Activated naive CD4-positive, alpha-beta T cell treated with anti-CD3 and anti-CD28 coated beads for 36 hours (primary cell): ENCODE measurements around the gene PROK1. TPM values are rescaled to one million over a fixed set of nuclear protein-coding genes. Genes with fewer than 3 reads are reported as not detected.
"Not testable (repeated sequence)": the region's sequence is repeated elsewhere in the genome, so short reads cannot be mapped to it uniquely, and the experiment has no call there.

Experiments used
- CTCF ChIA-PET: fragments of 350-600 bp; sonication (Branson Sonifier 250); formaldehyde crosslinking; loops from one replicate; lab custom pipeline; 2021; ENCODE audit warnings: antibody characterized with exemption; lab: Charles Lee
- DNase-seq: peaks from one replicate; pipeline ENCODE4 v3.0.0-alpha.2; 2020
- H3K27ac Mint-ChIP-seq: one replicate; pipeline ENCODE4 v1.8.0; 2021; ENCODE audit warnings: mild to moderate bottlenecking, mixed read lengths
- H3K27me3 Mint-ChIP-seq: one replicate; pipeline ENCODE4 v1.8.0; 2021; ENCODE audit warnings: low read depth, mixed read lengths
- H3K36me3 Mint-ChIP-seq: one replicate; pipeline ENCODE4 v1.8.0; 2021; ENCODE audit warnings: low read depth, mixed read lengths
- H3K4me1 Mint-ChIP-seq: one replicate; pipeline ENCODE4 v1.8.0; 2021; ENCODE audit warnings: low read depth, mixed read lengths
- H3K4me3 Mint-ChIP-seq: one replicate; pipeline ENCODE4 v1.8.0; 2021; ENCODE audit warnings: mild to moderate bottlenecking, moderate library complexity, mixed read lengths
- H3K9me3 Mint-ChIP-seq: one replicate; pipeline ENCODE4 v1.8.0; 2021; ENCODE audit warnings: mixed read lengths
- intact Hi-C: fragments of 100-400 bp; cut with micrococcal nuclease; formaldehyde crosslinking; loops from one replicate; pipeline ENCODE4 v1.15.1; 2023
- total RNA-seq, 2 experiments: library from RNA; stranded (reverse); gene quantifications; one replicate each; pipeline ENCODE4 v1.2.3, GENCODE V29; 2021

The PROK1 gene
- total RNA-seq, 2 experiments from 2014 or later, result not detected

DNA sequence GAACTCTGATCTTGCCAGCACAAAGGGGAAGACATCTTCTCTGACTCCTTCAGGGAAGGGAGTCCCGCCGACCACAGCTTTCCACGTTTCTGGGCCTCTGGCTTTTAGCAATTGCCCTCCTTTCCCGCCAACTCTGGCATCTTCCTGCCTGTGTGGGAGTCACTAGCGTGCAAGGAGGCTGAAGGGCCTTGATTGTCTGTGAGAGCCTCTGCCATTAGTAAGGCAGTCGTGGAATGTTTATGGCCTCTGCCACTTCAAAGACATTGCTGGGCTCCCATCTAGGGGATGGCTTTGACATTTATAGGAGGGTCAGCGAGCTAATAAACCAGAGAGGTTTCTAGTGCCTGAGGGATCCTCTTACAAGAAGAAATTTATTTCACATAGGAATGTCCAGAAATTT lies 14.3 kb upstream of the PROK1 start:
- H3K27ac Mint-ChIP-seq, result no peak overlapping the region
- H3K4me3 Mint-ChIP-seq, result no peak overlapping the region
- H3K36me3 Mint-ChIP-seq, result no peaks in the 10 kb centered on the region
- no peaks in the 10 kb centered on the region for H3K4me1 Mint-ChIP-seq
- CTCF ChIA-PET, result interaction anchor here (1.2 to 1.6 kb wide), 3 partner anchors 24 to 240 kb away, joined by 4 read pairs; no protein-coding TSS in a partner anchor
- H3K27me3 Mint-ChIP-seq, result no peaks in the 10 kb centered on the region
- intact Hi-C loops, result no loop called here
- DNase-seq, result no peak
- no peaks in the 10 kb centered on the region for H3K9me3 Mint-ChIP-seq

- H3K4me1 Mint-ChIP-seq, H3K9me3 Mint-ChIP-seq, H3K27me3 Mint-ChIP-seq, H3K4me3 Mint-ChIP-seq, intact Hi-C loops, H3K27ac Mint-ChIP-seq, H3K36me3 Mint-ChIP-seq, DNase-seq: not testable (repeated sequence)
- CTCF ChIA-PET, result interaction anchor here (0.7 to 1.6 kb wide), 5 partner anchors 16 to 241 kb away, joined by 3 to 6 read pairs (median 4); no protein-coding TSS in a partner anchor
These were observed 13.2 kb upstream of the PROK1 start for GRCh38 chr1:110437645-110438299.

DNA sequence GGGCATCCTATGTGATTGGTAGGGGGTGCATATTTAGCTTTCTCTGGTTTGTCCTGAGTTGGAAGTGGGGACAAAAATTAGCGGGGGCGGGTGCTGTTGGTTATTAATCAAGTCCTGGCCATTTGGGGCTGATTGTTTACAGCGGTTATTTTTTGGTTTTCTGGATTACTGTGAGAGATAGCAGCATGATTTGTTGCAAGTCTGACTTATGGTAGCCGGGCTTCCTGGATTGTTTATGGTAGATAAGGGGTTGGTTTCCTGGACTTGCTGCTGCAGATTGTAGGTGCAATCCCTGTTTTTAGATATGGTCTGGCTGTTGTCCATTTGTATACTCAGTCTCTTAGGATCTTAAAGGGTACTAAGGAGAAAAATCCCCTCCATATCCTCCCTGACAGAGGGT lies 12.1 kb upstream of the PROK1 start:
- CTCF ChIA-PET, result interaction anchor here (1.6 kb wide), 1 partner anchor 21 kb away, joined by 6 read pairs; no protein-coding TSS in a partner anchor
- Mint-ChIP-seq H3K4me3 (no peak overlapping the region), H3K27me3 (no peaks in the 10 kb centered on the region), H3K9me3 (no peaks in the 10 kb centered on the region), H3K27ac (no peak overlapping the region), H3K36me3 (no peaks in the 10 kb centered on the region), H3K4me1 (no peaks in the 10 kb centered on the region)
- intact Hi-C loops, result no loop called here
- DNase-seq, result no peak

DNA sequence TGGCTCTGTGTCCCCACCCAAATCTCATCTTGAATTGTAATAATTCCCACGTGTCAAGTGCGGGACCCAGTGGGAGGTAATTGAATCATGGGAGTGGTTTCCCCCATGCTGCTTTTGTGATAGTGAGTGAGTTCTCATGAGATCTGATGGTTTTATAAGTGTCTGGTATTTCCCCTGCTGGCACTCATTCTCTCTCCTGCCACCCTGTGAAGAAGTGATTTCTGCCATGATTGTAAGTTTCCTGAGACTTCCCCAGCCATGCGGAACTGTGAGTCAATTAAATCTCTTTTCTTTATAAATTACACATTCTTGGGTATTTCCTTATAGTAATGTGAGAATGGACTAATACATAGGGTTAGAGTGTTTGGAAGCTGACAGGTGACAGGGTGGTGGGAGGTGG lies 11.1 kb upstream of the PROK1 start:
- H3K27ac Mint-ChIP-seq, intact Hi-C loops, CTCF ChIA-PET, H3K4me1 Mint-ChIP-seq, H3K4me3 Mint-ChIP-seq, H3K36me3 Mint-ChIP-seq, H3K9me3 Mint-ChIP-seq, H3K27me3 Mint-ChIP-seq, DNase-seq: not testable (repeated sequence)

- no peak for DNase-seq
- Mint-ChIP-seq H3K27ac (no peak overlapping the region), H3K9me3 (no peaks in the 10 kb centered on the region), H3K36me3 (no peaks in the 10 kb centered on the region), H3K4me1 (no peaks in the 10 kb centered on the region), H3K27me3 (no peaks in the 10 kb centered on the region), H3K4me3 (no peak overlapping the region)
- CTCF ChIA-PET, result interaction anchor here (0.6 kb wide), 1 partner anchor 66 kb away, joined by 3 read pairs; no protein-coding TSS in a partner anchor
- intact Hi-C loops, result no loop called here
These were observed 10.1 kb upstream of the PROK1 start for GRCh38 chr1:110440877-110441276.

DNA sequence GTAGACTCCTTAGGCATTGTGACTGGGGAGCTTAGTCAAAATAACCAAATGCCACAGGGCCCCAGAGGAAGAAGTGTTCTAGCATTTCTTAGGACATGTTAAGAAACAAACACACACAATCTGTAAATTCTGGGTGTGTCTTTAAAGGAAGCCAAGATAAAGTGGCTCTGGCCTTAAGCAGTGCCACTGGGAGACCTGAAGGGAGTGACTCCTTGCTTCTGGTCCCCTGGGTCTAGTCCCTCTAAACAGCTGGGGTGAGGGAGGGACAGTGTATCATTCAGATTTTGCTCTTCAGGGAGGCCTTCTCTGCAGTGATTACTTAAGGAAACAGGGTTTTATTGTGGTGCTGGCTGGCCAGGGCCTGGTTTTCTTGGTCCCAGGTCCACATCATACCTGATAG lies 9.1 kb upstream of the PROK1 start:
- Mint-ChIP-seq H3K27me3 (no peaks in the 10 kb centered on the region), H3K4me1 (no peaks in the 10 kb centered on the region), H3K4me3 (no peak overlapping the region), H3K9me3 (no peaks in the 10 kb centered on the region), H3K27ac (no peak overlapping the region), H3K36me3 (no peaks in the 10 kb centered on the region)
- CTCF ChIA-PET, result interaction anchor here (1.1 kb wide), 1 partner anchor 54 kb away, joined by 6 read pairs; no protein-coding TSS in a partner anchor
- DNase-seq, result no peak
- intact Hi-C loops, result no loop called here

DNA sequence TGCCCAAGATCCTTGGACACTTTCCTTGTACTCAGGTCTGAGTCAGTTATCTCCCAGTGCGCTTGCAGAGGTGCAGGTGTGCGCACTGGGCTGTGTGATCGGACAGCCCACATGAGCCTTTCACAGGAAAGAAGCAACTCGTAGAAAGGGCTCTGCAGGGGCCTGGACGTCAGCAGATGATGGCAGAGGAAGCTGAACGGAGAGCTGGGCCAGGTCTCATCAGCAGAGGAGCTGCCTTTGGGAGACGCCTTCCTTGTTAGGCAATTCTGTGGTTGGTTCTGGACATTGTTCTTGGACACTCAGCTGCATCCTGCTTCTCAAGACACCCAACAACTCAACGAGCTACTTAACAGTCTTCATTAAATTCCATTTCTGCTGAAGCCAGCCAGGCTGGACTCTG lies 7.5 kb upstream of the PROK1 start:
- CTCF ChIA-PET, result interaction anchor here (1.4 to 1.8 kb wide), 2 partner anchors 17 to 31 kb away, joined by 4 to 5 read pairs; no protein-coding TSS in a partner anchor
- Mint-ChIP-seq H3K9me3 (no peaks in the 10 kb centered on the region), H3K27me3 (no peaks in the 10 kb centered on the region), H3K36me3 (no peaks in the 10 kb centered on the region), H3K27ac (no peak overlapping the region), H3K4me1 (no peaks in the 10 kb centered on the region), H3K4me3 (no peak overlapping the region)
- intact Hi-C loops, result no loop called here
- DNase-seq, result no peak

DNA sequence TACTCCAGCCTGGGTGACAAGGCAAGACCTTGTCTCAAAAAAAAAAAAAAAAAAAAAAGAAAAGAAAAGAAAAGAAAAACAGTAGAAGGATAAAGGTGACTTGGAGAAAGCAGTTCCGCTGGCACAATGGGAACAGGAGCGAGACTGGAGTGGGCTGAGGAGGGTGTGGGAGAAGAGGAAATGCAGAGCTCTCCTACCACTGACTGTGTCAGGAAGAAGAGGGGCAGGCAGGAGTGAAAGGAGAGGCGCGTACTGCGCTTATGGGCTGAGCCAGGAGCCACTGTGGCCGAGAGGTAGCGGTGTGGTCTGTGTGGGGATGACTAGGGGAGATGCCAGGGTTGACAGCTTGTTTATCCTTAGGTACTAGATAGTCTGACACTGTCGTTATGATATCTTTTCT lies 6.4 kb upstream of the PROK1 start:
- DNase-seq, result no peak
- Mint-ChIP-seq H3K27ac (no peak overlapping the region), H3K27me3 (no peaks in the 10 kb centered on the region), H3K4me1 (no peaks in the 10 kb centered on the region), H3K36me3 (no peaks in the 10 kb centered on the region), H3K9me3 (no peaks in the 10 kb centered on the region), H3K4me3 (no peak overlapping the region)
- CTCF ChIA-PET, result interaction anchor here (1.4 kb wide), 1 partner anchor 32 kb away, joined by 5 read pairs; no protein-coding TSS in a partner anchor
- intact Hi-C loops, result no loop called here

DNA sequence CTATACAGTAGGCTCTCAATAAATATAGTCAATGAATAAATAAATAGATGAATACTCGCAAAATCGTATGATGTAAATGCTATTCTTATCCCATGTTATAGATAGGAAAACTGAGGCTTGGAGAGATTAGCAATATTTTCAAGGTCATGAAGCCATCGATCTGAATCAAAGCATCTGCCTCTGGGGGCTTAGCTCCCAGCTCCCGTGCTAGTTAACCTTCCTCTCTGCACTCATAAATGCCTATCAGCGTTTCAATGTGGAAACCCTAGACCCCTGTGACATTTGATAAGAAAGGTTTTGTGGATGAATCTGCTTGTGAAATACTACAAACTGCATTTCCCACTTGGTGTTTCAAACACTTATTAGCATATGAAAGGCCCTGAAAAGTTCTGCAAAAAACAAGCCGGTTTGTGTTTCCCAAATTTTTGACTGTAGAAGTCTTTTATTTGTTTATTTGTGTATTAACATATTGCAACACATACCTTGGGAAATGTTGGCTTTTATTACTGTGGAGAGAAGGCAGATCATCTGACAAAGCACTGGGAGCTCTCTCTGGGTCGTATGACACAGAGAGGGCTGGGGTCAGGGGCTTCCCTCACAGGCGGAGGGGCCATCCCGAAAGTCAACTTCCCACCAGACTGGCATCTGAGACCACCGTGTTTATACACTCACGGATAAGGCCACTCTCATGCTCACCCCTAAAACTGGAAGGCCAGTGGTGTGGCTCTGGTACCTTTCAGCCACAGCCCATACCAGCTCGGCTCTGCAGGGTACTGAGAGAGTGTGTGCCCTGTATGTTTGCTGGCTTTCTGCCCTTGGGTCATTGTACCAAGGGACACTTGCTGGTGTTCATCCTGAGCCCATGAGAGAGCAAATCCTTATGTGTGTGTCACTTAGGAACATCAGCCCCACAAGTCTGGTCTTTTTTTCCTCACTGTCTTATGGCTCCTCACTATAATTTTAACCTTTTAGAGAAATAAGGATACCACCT lies 993 bp upstream of the PROK1 start:
- H3K27ac Mint-ChIP-seq, result no peak overlapping the region
- intact Hi-C loops, result no loop called here
- H3K36me3 Mint-ChIP-seq, result no peaks in the 10 kb centered on the region
- H3K9me3 Mint-ChIP-seq, result no peaks in the 10 kb centered on the region
- H3K4me3 Mint-ChIP-seq, result no peak overlapping the region
- H3K27me3 Mint-ChIP-seq, result no peaks in the 10 kb centered on the region
- no peaks in the 10 kb centered on the region for H3K4me1 Mint-ChIP-seq
- DNase-seq, result no peak
- CTCF ChIA-PET, result no interaction called here

DNA sequence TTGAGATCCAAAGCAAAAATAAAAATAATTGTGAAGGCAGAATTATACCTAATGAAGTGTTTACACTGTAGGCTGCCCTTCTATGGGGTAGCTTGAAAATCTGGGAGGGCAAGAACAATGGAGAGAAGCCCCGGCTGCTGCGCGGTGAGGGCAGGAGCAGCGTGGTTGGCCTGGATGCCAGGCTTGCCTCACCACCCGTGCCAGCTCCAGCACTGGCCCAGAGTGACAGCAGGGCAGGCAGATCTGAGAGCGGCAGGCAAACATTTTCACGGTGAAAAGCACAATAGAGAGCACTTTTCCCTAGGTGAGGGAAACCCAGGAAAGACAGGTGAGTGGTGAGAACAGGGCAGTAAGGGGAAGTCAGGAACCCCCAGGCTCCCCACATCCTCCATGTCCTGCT lies 1.4 kb downstream of the PROK1 start:
- no peaks in the 10 kb centered on the region for H3K4me1 Mint-ChIP-seq
- no peak overlapping the region for H3K4me3 Mint-ChIP-seq
- H3K9me3 Mint-ChIP-seq, result no peaks in the 10 kb centered on the region
- intact Hi-C loops, result no loop called here
- DNase-seq, result no peak
- no peak overlapping the region for H3K27ac Mint-ChIP-seq
- CTCF ChIA-PET, result interaction anchor here (1.2 to 2.4 kb wide), 3 partner anchors 40 to 139 kb away, joined by 3 to 12 read pairs (median 3); no protein-coding TSS in a partner anchor
- H3K36me3 Mint-ChIP-seq, result no peaks in the 10 kb centered on the region
- no peaks in the 10 kb centered on the region for H3K27me3 Mint-ChIP-seq

DNA sequence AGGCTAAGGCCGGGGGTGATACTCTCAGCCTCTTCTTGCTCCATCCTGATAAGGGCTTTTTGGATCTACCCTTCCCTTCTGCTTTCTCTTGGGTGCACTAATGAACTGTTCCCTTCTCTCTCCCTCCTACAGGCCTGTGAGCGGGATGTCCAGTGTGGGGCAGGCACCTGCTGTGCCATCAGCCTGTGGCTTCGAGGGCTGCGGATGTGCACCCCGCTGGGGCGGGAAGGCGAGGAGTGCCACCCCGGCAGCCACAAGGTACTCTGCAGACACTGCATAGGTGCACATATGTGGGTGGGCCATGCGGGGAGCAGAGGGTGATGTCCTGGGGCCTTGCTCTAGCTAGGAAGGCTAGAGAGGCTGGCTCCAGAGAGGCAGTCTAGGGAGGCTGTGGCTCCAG lies 2.9 kb downstream of the PROK1 start:
- no peak overlapping the region for H3K4me3 Mint-ChIP-seq
- no peak overlapping the region for H3K27ac Mint-ChIP-seq
- no peaks in the 10 kb centered on the region for H3K4me1 Mint-ChIP-seq
- H3K9me3 Mint-ChIP-seq, result no peaks in the 10 kb centered on the region
- no peak for DNase-seq
- no peaks in the 10 kb centered on the region for H3K36me3 Mint-ChIP-seq
- CTCF ChIA-PET, result interaction anchor here (0.9 to 2.7 kb wide), 3 partner anchors 10 to 42 kb away, joined by 3 to 15 read pairs (median 3); no protein-coding TSS in a partner anchor
- intact Hi-C loops, result no loop called here
- no peaks in the 10 kb centered on the region for H3K27me3 Mint-ChIP-seq

GRCh38 chr1:110454328-110454727 lies 3.4 kb downstream of the PROK1 start:
- intact Hi-C loops, result no loop called here
- no peaks in the 10 kb centered on the region for H3K4me1 Mint-ChIP-seq
- CTCF ChIA-PET, result interaction anchor here (0.7 to 2.7 kb wide), 5 partner anchors 9 to 251 kb away, joined by 3 to 15 read pairs (median 3); no protein-coding TSS in a partner anchor
- no peak overlapping the region for H3K27ac Mint-ChIP-seq
- no peaks in the 10 kb centered on the region for H3K36me3 Mint-ChIP-seq
- no peaks in the 10 kb centered on the region for H3K27me3 Mint-ChIP-seq
- DNase-seq, result no peak
- no peak overlapping the region for H3K4me3 Mint-ChIP-seq
- no peaks in the 10 kb centered on the region for H3K9me3 Mint-ChIP-seq
